MM.1S (cell line): ENCODE results near the gene CD300E.

Experiments used
- DNase-seq: peaks from one replicate; pipeline ENCODE4 v3.0.0-alpha.2; 2015
- H2AFZ ChIP-seq: fragments of 300-600 bp; sonication (generic); 2 replicates; pipeline ENCODE4 v1.6.0; 2016; ENCODE audit warnings: antibody characterized with exemption, low read length
- H3F3A ChIP-seq: fragments of 300-600 bp; sonication (generic); 2 replicates; pipeline ENCODE4 v1.6.1; 2016; ENCODE audit warnings: mild to moderate bottlenecking, antibody characterized with exemption, low read length, moderate library complexity, mixed read lengths; ENCODE audit not compliant: insufficient read depth
- H3K27ac ChIP-seq: fragments of 300-600 bp; sonication (generic); 2 replicates; pipeline ENCODE4 v1.5.1; 2016; ENCODE audit warnings: mild to moderate bottlenecking, low read length
- H3K27me3 ChIP-seq: fragments of 300-600 bp; sonication (generic); replicated peaks from 2 replicates; pipeline ENCODE4 v1.6.0; 2016; ENCODE audit warnings: low read length; ENCODE audit not compliant: insufficient read depth
- H3K36me3 ChIP-seq: fragments of 300-600 bp; sonication (generic); replicated peaks from 2 replicates; pipeline ENCODE4 v1.6.1; 2016; ENCODE audit warnings: mild to moderate bottlenecking, low read length, mixed read lengths; ENCODE audit not compliant: insufficient read depth
- H3K4me1 ChIP-seq: fragments of 300-600 bp; sonication (generic); 2 replicates; pipeline ENCODE4 v1.6.1; 2016; ENCODE audit warnings: low read length, mixed read lengths
- H3K4me2 ChIP-seq: fragments of 300-600 bp; sonication (generic); 2 replicates; pipeline ENCODE4 v1.6.0; 2016; ENCODE audit warnings: low read depth, low read length
- H3K4me3 ChIP-seq: fragments of 300-600 bp; sonication (generic); 2 replicates; pipeline ENCODE4 v1.5.1; 2016; ENCODE audit warnings: low read length, mixed read lengths
- H3K79me2 ChIP-seq: fragments of 300-600 bp; sonication (generic); 2 replicates; pipeline ENCODE4 v1.6.1; 2016; ENCODE audit warnings: mixed run types, low read length, mixed read lengths
- H3K9ac ChIP-seq: fragments of 300-600 bp; sonication (generic); 2 replicates; pipeline ENCODE4 v1.6.1; 2016; ENCODE audit warnings: low read length, mixed read lengths
- H3K9me2 ChIP-seq: fragments of 300-600 bp; sonication (generic); replicated peaks from 2 replicates; pipeline ENCODE4 v1.6.1; 2016; ENCODE audit warnings: mild to moderate bottlenecking, low read length, mixed read lengths; ENCODE audit not compliant: insufficient read depth
- H3K9me3 ChIP-seq: fragments of 300-600 bp; sonication (generic); replicated peaks from 2 replicates; pipeline ENCODE4 v1.6.1; 2016; ENCODE audit warnings: mild to moderate bottlenecking, low read length, mixed read lengths; ENCODE audit not compliant: insufficient read depth
- H4K20me1 ChIP-seq: fragments of 300-600 bp; sonication (generic); 2 replicates; pipeline ENCODE4 v1.6.1; 2016; ENCODE audit warnings: mild to moderate bottlenecking, low read length, moderate library complexity, mixed read lengths; ENCODE audit not compliant: insufficient read depth
- CTCF ChIP-seq: fragments of 300-600 bp; sonication (generic); IDR thresholded peaks from 2 replicates; pipeline ENCODE4 v1.5.1; 2016; ENCODE audit warnings: antibody characterized with exemption, low read length, mixed read lengths
- EZH2 ChIP-seq: fragments of 300-600 bp; sonication (generic); optimal IDR thresholded peaks from 2 replicates; pipeline ENCODE3; 2017; ENCODE audit warnings: low read depth, mild to moderate bottlenecking, antibody characterized with exemption, low read length, mixed read lengths
- EZH2phosphoT487 ChIP-seq: fragments of 300-600 bp; sonication (generic); IDR thresholded peaks from 2 replicates; pipeline ENCODE4 v1.6.1; 2018; ENCODE audit warnings: antibody characterized with exemption, low read length

Gene CD300E

GRCh38 chr17:74612046-74612445 is 11.5 kb downstream of the CD300E start:
- Histone ChIP-seq H3K4me3 (no peak overlapping the region), H3K4me1 (no peaks in the 10 kb centered on the region), H3F3A (no peaks in the 10 kb centered on the region), H3K36me3 (no peaks in the 10 kb centered on the region), H3K9ac (no peak overlapping the region), H4K20me1 (no peaks in the 10 kb centered on the region), H3K9me2 (no peaks in the 10 kb centered on the region), H3K79me2 (no peaks in the 10 kb centered on the region), H2AFZ (no peak overlapping the region), H3K27ac (no peak overlapping the region), H3K4me2 (no peak overlapping the region), H3K9me3 (no peaks in the 10 kb centered on the region), H3K27me3 (peaks cover 96% of the 10 kb centered on the region)
- TF ChIP-seq CTCF: no peak
- no peak for TF ChIP-seq EZH2phosphoT487
- no peak for TF ChIP-seq EZH2
- DNase-seq: no peak

- Histone ChIP-seq H3F3A (no peaks in the 10 kb centered on the region), H3K4me1 (no peaks in the 10 kb centered on the region), H3K9ac (no peak overlapping the region), H3K9me2 (no peaks in the 10 kb centered on the region), H3K4me2 (no peak overlapping the region), H3K9me3 (no peaks in the 10 kb centered on the region), H4K20me1 (no peaks in the 10 kb centered on the region), H3K4me3 (no peak overlapping the region), H2AFZ (no peak overlapping the region), H3K36me3 (no peaks in the 10 kb centered on the region), H3K79me2 (no peaks in the 10 kb centered on the region), H3K27ac (no peak overlapping the region), H3K27me3 (peaks cover 96% of the 10 kb centered on the region)
- TF ChIP-seq CTCF (no peak), EZH2 (no peak), EZH2phosphoT487 (no peak)
- DNase-seq: no peak
Measured at GRCh38 chr17:74610108-74610507, 13.4 kb downstream of the CD300E start.

- Histone ChIP-seq H2AFZ (no peak overlapping the region), H3K27ac (no peak overlapping the region), H3K9me3 (no peaks in the 10 kb centered on the region), H3K4me3 (no peak overlapping the region), H3K4me1 (no peaks in the 10 kb centered on the region), H3K27me3 (peaks cover 98% of the 10 kb centered on the region), H3K4me2 (no peak overlapping the region), H3K79me2 (no peaks in the 10 kb centered on the region), H3K9ac (no peak overlapping the region), H3F3A (no peaks in the 10 kb centered on the region), H3K9me2 (no peaks in the 10 kb centered on the region), H3K36me3 (no peaks in the 10 kb centered on the region), H4K20me1 (no peaks in the 10 kb centered on the region)
- TF ChIP-seq CTCF (no peak), EZH2phosphoT487 (no peak), EZH2 (no peak)
- DNase-seq: no peak
Measured at GRCh38 chr17:74608511-74608910, 15.0 kb downstream of the CD300E start.
